ENCODE results near the gene EEF1AKMT3.

Gene EEF1AKMT3

GRCh38 chr12:57772429-57773322 is at the start of gene EEF1AKMT3:
Gene EEF1AKMT3 (plus strand): TSS chr12:57772614. CDS start chr12:57772725, 111 bp downstream.
- peak; percentile 41 for DNase-seq

- no peak for DNase-seq
These were observed 49.4 kb upstream of the EEF1AKMT3 start for GRCh38 chr12:57722716-57723629.

GRCh38 chr12:57723630-57723962 is 48.8 kb upstream of the EEF1AKMT3 start:
- no peak for DNase-seq

GRCh38 chr12:57724003-57724935 is 48.1 kb upstream of the EEF1AKMT3 start:
- DNase-seq: no peak

- no peak for DNase-seq
These were observed 47.3 kb upstream of the EEF1AKMT3 start for GRCh38 chr12:57724936-57725740.

GRCh38 chr12:57725851-57726150 is 46.6 kb upstream of the EEF1AKMT3 start:
- no peak for DNase-seq

GRCh38 chr12:57726151-57726883 is 46.1 kb upstream of the EEF1AKMT3 start:
- DNase-seq: peak; percentile 85

- no peak for DNase-seq
These were observed 45.3 kb upstream of the EEF1AKMT3 start for GRCh38 chr12:57726884-57727757.

GRCh38 chr12:57727758-57728395 is 44.5 kb upstream of the EEF1AKMT3 start:
- no peak for DNase-seq

- DNase-seq: no peak
These were observed 43.0 kb upstream of the EEF1AKMT3 start for GRCh38 chr12:57729321-57729844.

- DNase-seq: no peak
These were observed 41.9 kb upstream of the EEF1AKMT3 start for GRCh38 chr12:57730336-57731067.

GRCh38 chr12:57731411-57732080 is 40.9 kb upstream of the EEF1AKMT3 start:
- no peak for DNase-seq

GRCh38 chr12:57732270-57732669 is 40.1 kb upstream of the EEF1AKMT3 start:
- no peak for DNase-seq

GRCh38 chr12:57732726-57733593 is 39.5 kb upstream of the EEF1AKMT3 start:
- DNase-seq: no peak

GRCh38 chr12:57733928-57734327 is 38.5 kb upstream of the EEF1AKMT3 start:
- DNase-seq: no peak

- no peak for DNase-seq
These were observed 37.8 kb upstream of the EEF1AKMT3 start for GRCh38 chr12:57734591-57734990.

Data from fibroblast of upper back skin (primary cell).